ENCODE measurements around the gene BMAL1. TPM values are rescaled to one million over a fixed set of nuclear protein-coding genes. Genes with fewer than 3 reads are reported as not detected.

The BMAL1 gene
- total and polyA plus RNA-seq, 7 donors = 7.4 to 35.4 (median 28.2) TPM

DNA sequence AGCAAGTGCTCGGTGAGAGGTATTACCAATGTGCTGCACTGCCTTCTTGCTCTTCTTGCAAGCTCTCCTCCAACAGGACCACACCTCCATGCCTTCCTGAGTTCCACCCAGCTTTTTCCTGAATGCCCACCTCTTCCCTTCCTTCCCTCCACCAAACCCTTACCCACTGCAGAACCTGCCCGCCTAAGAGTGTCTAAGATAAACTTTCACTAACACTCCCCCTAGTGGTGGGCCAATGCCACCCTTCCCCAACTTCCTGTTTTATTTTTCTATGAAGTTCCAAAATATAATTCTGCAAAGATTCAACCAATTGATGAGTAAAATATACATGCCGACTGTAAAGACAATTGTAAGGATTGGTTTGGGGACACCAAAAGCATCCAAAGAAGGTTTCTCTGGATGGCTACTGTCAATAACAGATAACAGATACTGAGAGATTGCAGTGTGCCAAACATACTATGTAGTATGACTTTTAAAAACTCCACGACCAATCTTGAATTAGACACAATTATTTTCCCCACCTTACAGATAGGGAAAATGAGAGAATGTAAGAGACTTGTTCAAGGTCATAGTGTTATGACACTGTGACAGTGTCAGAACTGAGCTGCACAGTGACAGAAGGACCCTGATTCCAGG is 38.6 kb upstream of the BMAL1 start:
- H3K27me3 ChIP-seq (ENCODE audit: insufficient read depth in 3 of 3, low read length in 2 of 3) = peaks cover 0 to 5% (median 0%) of the 10 kb centered on the region in 3 donors
- DNase-seq = peak in 1 of 2 donors; percentile 52
- ATAC-seq = peak in 3 of 4 donors; percentile 57 to 81 (median 72)
- no peaks in the 10 kb centered on the region for H3K9me3 ChIP-seq
- no peak overlapping the region for H3K4me3 ChIP-seq
- H3K27ac ChIP-seq = no peak overlapping the region
- H3K4me1 ChIP-seq = no peaks in the 10 kb centered on the region
- WGBS, 3 donors = 53 to 61% (median 57%) methylated on average over 4 of the region's 4 CpGs
- peak; percentile 76 for TF ChIP-seq CTCF (IDR thresholded peaks at IDR 0.05)
- intact Hi-C loops (cut with DNase I) = no loop called here
- H3K36me3 ChIP-seq (ENCODE audit: insufficient read depth in 1 of 2, low read depth in 1 of 2) = no peaks in the 10 kb centered on the region

- intact Hi-C loops (cut with DNase I) = no loop called here
- no peak for DNase-seq
- peaks cover 0 to 3% (median 0%) of the 10 kb centered on the region in 3 donors for H3K27me3 ChIP-seq (ENCODE audit: insufficient read depth in 3 of 3, low read length in 2 of 3)
- ATAC-seq = no peak
- H3K4me1 ChIP-seq = no peaks in the 10 kb centered on the region
- TF ChIP-seq CTCF (IDR thresholded peaks at IDR 0.05) = no peak
- no peak overlapping the region for H3K27ac ChIP-seq
- 90 to 94% (median 94%) methylated on average over 3 of the region's 3 CpGs for WGBS, 3 donors
- H3K9me3 ChIP-seq = no peaks in the 10 kb centered on the region
- H3K4me3 ChIP-seq = no peak overlapping the region
- no peaks in the 10 kb centered on the region for H3K36me3 ChIP-seq (ENCODE audit: insufficient read depth in 1 of 2, low read depth in 1 of 2)
Measured at GRCh38 chr11:13242564-13242963, 35.0 kb upstream of the BMAL1 start.

GRCh38 chr11:13247606-13248296 is 29.8 kb upstream of the BMAL1 start:
- intact Hi-C loops (cut with DNase I) = no loop called here
- WGBS, 3 donors = 58 to 63% (median 61%) methylated on average over 5 of the region's 5 CpGs
- Histone ChIP-seq H3K36me3 (ENCODE audit: insufficient read depth in 1 of 2, low read depth in 1 of 2) (no peaks in the 10 kb centered on the region), H3K27ac (no peak overlapping the region), H3K4me3 (no peak overlapping the region), H3K27me3 (ENCODE audit: insufficient read depth in 3 of 3, low read length in 2 of 3) (peaks cover 0 to 3% (median 0%) of the 10 kb centered on the region in 3 donors), H3K4me1 (no peaks in the 10 kb centered on the region), H3K9me3 (no peaks in the 10 kb centered on the region)
- ATAC-seq (no peak), DNase-seq (no peak)
- no peak for TF ChIP-seq CTCF (IDR thresholded peaks at IDR 0.05)

DNA sequence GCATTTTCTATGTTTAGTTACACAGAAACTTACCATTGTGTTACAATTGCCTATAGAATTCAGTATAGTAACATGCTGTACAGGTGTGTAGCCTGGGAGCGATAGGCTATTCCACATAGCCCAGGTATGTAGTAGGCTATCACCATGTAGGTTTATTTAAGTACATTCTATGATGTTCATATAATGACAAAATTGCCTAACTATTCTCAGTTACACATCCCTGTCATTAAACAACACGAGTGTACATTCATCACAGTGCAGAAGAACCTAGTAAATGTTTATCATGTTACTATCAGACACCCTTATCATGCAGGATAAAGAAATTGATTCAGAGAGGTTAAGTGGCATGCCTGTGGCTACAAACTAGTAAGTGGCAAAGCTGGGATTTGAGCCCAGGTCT is 28.4 kb upstream of the BMAL1 start:
- WGBS, 3 donors = 89 to 100% (median 95%) methylated on average over 2 of the region's 2 CpGs
- Histone ChIP-seq H3K36me3 (ENCODE audit: insufficient read depth in 1 of 2, low read depth in 1 of 2) (no peaks in the 10 kb centered on the region), H3K4me3 (no peak overlapping the region), H3K9me3 (no peaks in the 10 kb centered on the region), H3K27me3 (ENCODE audit: insufficient read depth in 3 of 3, low read length in 2 of 3) (no peaks in the 10 kb centered on the region), H3K27ac (no peak overlapping the region), H3K4me1 (no peaks in the 10 kb centered on the region)
- intact Hi-C loops (cut with DNase I) = no loop called here
- no peak for ATAC-seq
- TF ChIP-seq CTCF (IDR thresholded peaks at IDR 0.05) = no peak
- no peak for DNase-seq
